ENCODE data around the gene RNF111.

The RNF111 gene

GRCh38 chr15:59029554-59029953 lies 42.1 kb downstream of the RNF111 start:
- DNase-seq (ENCODE audit: insufficient read length) (no peak), FAIRE-seq (no peak)
- no peak for TF ChIP-seq TAF1 (IDR thresholded peaks at IDR 0.05; ENCODE audit: borderline replicate concordance, low read depth, low read length)

- FAIRE-seq, result no peak
- TF ChIP-seq TAF1 (IDR thresholded peaks at IDR 0.05; ENCODE audit: borderline replicate concordance, low read depth, low read length) (no peak), POLR2AphosphoS5 (IDR thresholded peaks at IDR 0.05; ENCODE audit: low read depth, low read length) (no peak), POLR2A (IDR thresholded peaks at IDR 0.05; ENCODE audit: low read depth, low read length) (no peak)
These were observed 47.7 kb downstream of the RNF111 start for GRCh38 chr15:59035201-59035600.

DNA sequence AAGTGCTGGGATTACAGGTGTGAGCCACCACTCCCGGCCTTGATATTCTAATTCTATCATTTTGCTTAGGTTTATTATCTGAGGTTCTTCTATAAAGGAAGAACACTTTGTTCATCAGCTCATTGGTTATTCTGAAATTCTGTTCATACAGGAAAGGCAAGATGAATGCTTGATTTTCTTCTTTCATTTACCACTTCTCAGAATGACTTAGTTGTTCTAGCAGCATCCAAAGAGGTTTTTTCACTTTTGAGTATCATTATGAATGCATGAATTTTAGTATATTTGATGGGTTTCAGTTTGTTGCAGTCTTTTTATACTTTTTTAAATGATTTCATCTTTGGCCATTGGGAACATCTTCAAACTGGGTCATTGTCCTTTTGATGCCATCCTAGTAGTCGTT lies 51.8 kb downstream of the RNF111 start:
- no peak for DNase-seq (ENCODE audit: insufficient read length)
- FAIRE-seq, result peak; percentile 44
- TF ChIP-seq POLR2AphosphoS5 (IDR thresholded peaks at IDR 0.05; ENCODE audit: low read depth, low read length), result no peak
- no peak for TF ChIP-seq POLR2A (IDR thresholded peaks at IDR 0.05; ENCODE audit: low read depth, low read length)
- TF ChIP-seq TAF1 (IDR thresholded peaks at IDR 0.05; ENCODE audit: borderline replicate concordance, low read depth, low read length), result no peak

More at GRCh38 chr15:59035201-59035600, 47.7 kb downstream of the RNF111 start:
- DNase-seq (ENCODE audit: insufficient read length), result no peak

- no peak for DNase-seq (ENCODE audit: insufficient read length)
- TF ChIP-seq TAF1 (IDR thresholded peaks at IDR 0.05; ENCODE audit: borderline replicate concordance, low read depth, low read length) (no peak), POLR2A (IDR thresholded peaks at IDR 0.05; ENCODE audit: low read depth, low read length) (no peak), POLR2AphosphoS5 (IDR thresholded peaks at IDR 0.05; ENCODE audit: low read depth, low read length) (no peak)
- FAIRE-seq, result peak; percentile 33
These were observed 54.6 kb downstream of the RNF111 start for GRCh38 chr15:59042041-59042440.

GRCh38 chr15:59048897-59049296 lies 61.4 kb downstream of the RNF111 start:
- no peak for TF ChIP-seq POLR2A (IDR thresholded peaks at IDR 0.05; ENCODE audit: low read depth, low read length)
- TF ChIP-seq POLR2AphosphoS5 (IDR thresholded peaks at IDR 0.05; ENCODE audit: low read depth, low read length), result no peak
- TF ChIP-seq TAF1 (IDR thresholded peaks at IDR 0.05; ENCODE audit: borderline replicate concordance, low read depth, low read length), result no peak
- FAIRE-seq (no peak), DNase-seq (ENCODE audit: insufficient read length) (no peak)

DNA sequence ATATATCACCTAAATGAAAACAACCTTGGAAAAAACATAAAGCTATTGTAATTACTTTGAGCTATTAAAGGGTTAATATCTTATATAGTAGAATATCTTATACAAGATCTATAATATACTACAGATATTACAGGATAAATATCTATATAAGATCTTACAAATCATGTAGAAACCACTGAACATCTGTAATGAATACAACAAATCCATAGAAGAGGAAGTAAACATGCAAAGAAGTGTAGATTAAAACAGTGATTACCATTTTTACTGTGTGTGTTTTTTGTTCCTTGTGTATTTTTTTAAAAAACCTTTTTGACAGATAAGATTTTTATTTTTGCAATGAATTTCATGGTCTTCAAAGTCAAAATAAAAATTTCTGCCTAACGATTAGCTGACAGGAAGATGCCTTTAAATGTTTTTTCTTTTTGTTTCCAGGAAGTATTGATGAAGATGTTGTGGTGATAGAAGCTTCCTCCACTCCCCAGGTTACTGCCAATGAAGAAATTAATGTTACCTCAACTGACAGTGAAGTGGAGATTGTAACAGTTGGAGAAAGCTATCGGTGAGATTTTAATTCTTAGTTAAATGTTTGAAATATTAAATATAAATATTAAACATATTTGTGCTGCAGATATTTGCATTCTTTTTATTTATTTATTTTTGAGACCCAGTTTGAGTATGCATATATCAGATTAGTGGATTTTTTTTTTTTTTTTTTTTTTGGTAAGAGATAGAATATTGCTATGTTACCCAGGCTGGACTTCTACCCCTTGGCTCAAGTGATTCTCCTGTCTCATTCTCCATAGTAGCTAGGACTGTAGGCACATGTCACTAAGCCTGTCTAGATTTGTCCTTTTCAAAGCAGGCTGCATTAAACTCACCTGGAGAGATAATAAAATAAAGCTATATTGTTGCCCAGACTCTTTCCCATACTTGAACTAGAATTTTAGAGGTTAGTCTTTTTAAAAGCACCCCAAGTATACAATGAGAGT lies 64.7 kb downstream of the RNF111 start:
- FAIRE-seq, result no peak
- DNase-seq (ENCODE audit: insufficient read length), result no peak
- TF ChIP-seq POLR2A (IDR thresholded peaks at IDR 0.05; ENCODE audit: low read depth, low read length), result no peak
- TF ChIP-seq TAF1 (IDR thresholded peaks at IDR 0.05; ENCODE audit: borderline replicate concordance, low read depth, low read length), result no peak
- TF ChIP-seq POLR2AphosphoS5 (IDR thresholded peaks at IDR 0.05; ENCODE audit: low read depth, low read length), result no peak

DNA sequence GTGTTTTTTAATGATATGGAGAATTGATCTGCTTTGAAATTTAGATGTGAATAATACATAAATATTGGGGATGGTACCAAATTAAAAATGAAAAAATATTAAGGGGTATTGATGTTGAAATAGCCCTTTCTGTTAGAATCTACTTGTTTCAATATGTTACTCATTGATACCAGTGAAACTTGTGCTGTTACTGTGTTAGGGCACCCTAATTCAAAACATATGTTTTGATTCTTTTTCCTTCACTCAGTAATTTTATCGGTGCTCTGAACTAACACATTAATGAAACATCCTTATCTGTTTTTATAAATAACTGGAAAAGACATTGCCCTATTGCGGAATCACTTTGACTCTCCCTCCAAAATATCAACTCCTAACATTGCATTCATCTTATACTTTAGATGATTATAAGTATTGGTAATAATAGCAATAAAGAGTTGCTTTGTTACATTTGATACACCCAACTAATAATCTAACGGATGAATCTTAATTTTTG lies 65.5 kb downstream of the RNF111 start:
- no peak for FAIRE-seq
- TF ChIP-seq TAF1 (IDR thresholded peaks at IDR 0.05; ENCODE audit: borderline replicate concordance, low read depth, low read length) (no peak), POLR2A (IDR thresholded peaks at IDR 0.05; ENCODE audit: low read depth, low read length) (no peak), POLR2AphosphoS5 (IDR thresholded peaks at IDR 0.05; ENCODE audit: low read depth, low read length) (no peak)
- no peak for DNase-seq (ENCODE audit: insufficient read length)

GRCh38 chr15:59053482-59053881 lies 66.0 kb downstream of the RNF111 start:
- no peak for FAIRE-seq
- DNase-seq (ENCODE audit: insufficient read length), result no peak
- TF ChIP-seq TAF1 (IDR thresholded peaks at IDR 0.05; ENCODE audit: borderline replicate concordance, low read depth, low read length), result no peak
- no peak for TF ChIP-seq POLR2A (IDR thresholded peaks at IDR 0.05; ENCODE audit: low read depth, low read length)
- no peak for TF ChIP-seq POLR2AphosphoS5 (IDR thresholded peaks at IDR 0.05; ENCODE audit: low read depth, low read length)

DNA sequence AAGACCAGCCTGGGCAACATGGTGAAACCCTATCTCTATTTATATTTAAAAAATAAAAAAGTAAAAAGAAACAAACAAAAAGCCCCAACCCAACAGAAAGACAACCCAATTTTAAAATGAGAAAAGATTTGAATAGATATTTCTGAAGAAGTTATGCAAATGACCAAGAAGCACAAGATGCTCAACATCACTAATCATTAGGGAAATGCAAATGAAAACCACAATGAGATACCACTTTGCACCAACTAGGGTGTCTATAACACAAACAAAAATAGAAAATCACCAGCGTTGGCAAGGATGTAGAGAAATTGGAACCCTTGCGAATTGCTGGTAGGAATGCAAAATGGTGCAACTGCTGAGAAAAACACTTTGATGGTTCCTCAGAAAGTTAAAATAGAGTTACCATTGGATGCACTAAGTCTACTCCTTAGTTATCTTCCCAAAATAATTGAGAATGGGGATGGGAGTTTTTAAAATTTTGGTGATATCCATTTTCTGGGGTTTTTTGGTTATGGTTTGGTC lies 71.7 kb downstream of the RNF111 start:
- no peak for FAIRE-seq
- no peak for DNase-seq (ENCODE audit: insufficient read length)
- TF ChIP-seq POLR2AphosphoS5 (IDR thresholded peaks at IDR 0.05; ENCODE audit: low read depth, low read length) (no peak), POLR2A (IDR thresholded peaks at IDR 0.05; ENCODE audit: low read depth, low read length) (no peak), TAF1 (IDR thresholded peaks at IDR 0.05; ENCODE audit: borderline replicate concordance, low read depth, low read length) (no peak)

DNA sequence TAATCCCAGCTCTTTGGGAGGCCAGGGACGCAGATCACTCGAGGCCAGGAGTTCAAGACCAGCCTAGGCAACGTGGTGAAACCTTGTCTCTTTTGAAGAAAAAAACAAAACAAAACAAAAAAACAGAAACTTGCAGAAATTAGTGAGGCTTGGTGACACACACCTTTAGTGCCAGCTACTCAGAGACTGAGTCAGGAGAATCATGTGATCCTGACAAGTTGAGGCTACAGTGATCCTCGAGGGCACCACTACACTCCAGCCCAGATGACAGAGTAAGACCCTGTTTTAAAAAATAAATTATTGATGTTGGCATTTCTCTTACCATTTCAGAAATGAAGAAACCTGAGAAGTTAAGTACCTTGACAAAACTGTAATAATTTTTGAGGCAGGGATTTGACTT lies 72.9 kb downstream of the RNF111 start:
- no peak for FAIRE-seq
- DNase-seq (ENCODE audit: insufficient read length), result no peak
- no peak for TF ChIP-seq POLR2A (IDR thresholded peaks at IDR 0.05; ENCODE audit: low read depth, low read length)
- TF ChIP-seq POLR2AphosphoS5 (IDR thresholded peaks at IDR 0.05; ENCODE audit: low read depth, low read length), result no peak
- no peak for TF ChIP-seq TAF1 (IDR thresholded peaks at IDR 0.05; ENCODE audit: borderline replicate concordance, low read depth, low read length)

GRCh38 chr15:59063042-59063441 lies 75.6 kb downstream of the RNF111 start:
- no peak for TF ChIP-seq POLR2A (IDR thresholded peaks at IDR 0.05; ENCODE audit: low read depth, low read length)
- no peak for TF ChIP-seq POLR2AphosphoS5 (IDR thresholded peaks at IDR 0.05; ENCODE audit: low read depth, low read length)
- TF ChIP-seq TAF1 (IDR thresholded peaks at IDR 0.05; ENCODE audit: borderline replicate concordance, low read depth, low read length), result no peak
- FAIRE-seq (no peak), DNase-seq (ENCODE audit: insufficient read length) (no peak)

DNA sequence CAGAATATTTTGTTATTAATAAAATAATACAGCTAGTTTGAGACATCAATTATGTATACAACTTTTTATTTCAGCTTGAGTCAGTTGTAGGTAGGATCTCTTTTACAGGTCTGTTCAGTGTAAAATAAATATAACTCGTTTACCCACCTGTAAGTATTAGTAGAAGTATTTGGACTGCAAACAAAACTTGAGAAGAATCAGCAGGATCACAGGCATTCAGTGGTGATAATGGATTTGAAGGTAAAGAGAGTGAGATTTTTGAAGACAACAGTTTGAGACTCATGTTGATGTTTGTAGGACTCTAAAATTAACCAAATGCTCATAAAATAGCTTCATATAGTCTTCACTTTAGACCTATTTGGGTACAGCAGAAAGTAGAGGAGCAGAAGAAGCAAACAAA lies 82.0 kb downstream of the RNF111 start:
- TF ChIP-seq POLR2A (IDR thresholded peaks at IDR 0.05; ENCODE audit: low read depth, low read length) (no peak), POLR2AphosphoS5 (IDR thresholded peaks at IDR 0.05; ENCODE audit: low read depth, low read length) (no peak), TAF1 (IDR thresholded peaks at IDR 0.05; ENCODE audit: borderline replicate concordance, low read depth, low read length) (no peak)
- DNase-seq (ENCODE audit: insufficient read length) (no peak), FAIRE-seq (no peak)
